Skeletal muscle cell (primary cell): ENCODE measurements around the gene PTOV1.

ENCODE experiments used
- DNase-seq: peaks from one replicate; pipeline ENCODE4 v3.0.0-alpha.2; 2010; ENCODE audit warnings: low read depth
- H3K4me3 ChIP-seq: 2 replicates; pipeline ENCODE4 v1.5.1; 2011; ENCODE audit warnings: low read depth, mild to moderate bottlenecking, control low read depth, low read length, moderate library complexity

The PTOV1 gene

DNA sequence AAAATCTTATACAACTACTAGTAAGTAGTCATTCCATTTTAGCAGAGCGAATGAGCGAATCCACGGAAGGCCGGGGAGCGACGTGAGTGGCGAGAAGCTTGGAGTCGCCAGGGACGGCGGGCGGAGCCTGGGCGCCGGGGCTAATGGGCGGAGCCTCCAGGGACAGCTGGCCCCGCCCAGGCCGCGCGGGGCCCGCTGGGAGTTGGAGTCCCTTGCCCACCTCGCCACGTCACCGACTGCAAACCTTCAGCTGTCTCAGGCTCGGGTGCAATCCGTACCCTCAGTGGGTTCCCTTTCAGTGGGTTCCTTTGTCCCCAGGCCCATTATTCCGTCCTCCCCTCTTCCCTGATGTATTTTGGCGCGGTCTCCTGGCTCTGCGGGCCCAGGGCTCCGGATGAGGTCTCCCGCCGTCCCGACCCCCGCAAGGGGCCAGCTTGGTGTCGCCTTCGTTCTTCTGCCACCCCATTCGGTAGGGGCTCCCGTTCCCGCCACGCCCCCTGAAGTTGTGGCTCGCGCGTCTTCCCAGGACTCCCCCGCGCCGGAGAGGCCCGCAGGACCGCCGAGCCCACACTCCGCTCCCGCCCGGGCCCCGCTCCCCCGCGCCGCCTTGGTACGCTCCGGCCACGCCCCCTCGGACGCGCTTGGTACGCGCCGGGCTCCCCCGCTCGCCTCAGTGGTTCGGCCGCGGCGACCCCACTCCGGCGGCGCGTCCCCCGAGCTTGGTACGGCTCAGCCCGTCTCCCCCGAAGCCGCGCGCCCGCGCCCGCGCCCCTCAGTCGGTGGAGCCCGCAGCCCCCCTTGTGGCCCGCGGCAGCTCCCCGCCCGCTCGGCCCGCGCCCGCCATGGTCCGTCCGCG lies at the start of gene PTOV1:
Gene PTOV1, plus strand, starts transcription at position 673 of the 856 bp plus-strand sequence.
- peak within 1 kb of the TSS; percentile 77 for H3K4me3 ChIP-seq
- DNase-seq, result peak; percentile 66

DNA sequence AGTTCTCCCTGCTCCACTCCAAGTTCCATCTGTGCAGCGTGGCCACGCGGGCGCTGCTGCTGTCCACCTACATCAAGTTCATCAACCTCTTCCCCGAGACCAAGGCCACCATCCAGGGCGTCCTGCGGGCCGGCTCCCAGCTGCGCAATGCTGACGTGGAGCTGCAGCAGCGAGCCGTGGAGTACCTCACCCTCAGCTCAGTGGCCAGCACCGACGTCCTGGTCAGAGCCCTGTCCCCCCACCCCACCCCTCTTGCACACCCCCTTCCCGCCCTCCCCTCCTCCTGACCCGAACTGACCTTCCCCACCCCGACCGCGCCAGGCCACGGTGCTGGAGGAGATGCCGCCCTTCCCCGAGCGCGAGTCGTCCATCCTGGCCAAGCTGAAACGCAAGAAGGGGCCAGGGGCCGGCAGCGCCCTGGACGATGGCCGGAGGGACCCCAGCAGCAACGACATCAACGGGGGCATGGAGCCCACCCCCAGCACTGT lies 49.5 kb upstream of the PTOV1 start:
- DNase-seq, result no peak

DNA sequence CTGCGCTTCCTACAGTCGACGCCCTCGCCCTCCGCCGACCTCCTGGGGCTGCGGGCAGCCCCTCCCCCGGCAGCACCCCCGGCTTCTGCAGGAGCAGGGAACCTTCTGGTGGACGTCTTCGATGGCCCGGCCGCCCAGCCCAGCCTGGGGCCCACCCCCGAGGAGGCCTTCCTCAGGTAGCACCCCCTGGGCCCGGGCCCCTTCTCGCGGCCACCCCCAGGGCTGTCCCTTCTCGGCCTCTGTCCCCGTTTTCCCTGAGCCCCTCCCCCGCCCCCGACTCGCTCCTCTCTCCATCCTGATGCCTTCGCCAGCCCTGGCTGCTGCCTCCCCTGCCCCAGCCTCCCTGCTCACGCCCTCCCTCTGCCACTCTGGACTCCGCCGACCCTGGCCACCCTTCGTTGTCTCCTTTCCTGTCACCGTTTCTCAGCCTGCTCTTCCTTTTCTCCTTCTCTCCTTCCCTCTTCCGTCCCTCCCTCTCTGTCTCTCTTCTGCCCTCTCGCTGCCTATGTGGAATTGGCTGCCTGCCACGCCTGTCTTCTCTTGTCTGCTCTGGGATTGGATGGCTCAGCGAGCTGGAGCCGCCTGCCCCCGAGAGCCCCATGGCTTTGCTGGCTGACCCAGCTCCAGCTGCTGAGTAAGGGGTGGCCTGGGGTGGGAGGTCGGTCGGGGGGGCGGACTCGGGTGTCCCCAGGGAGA lies 48.8 kb upstream of the PTOV1 start:
- H3K4me3 ChIP-seq, result peak overlapping the region; percentile 6
- peak; percentile 59 for DNase-seq

More for the DNA sequence above, 49.5 kb upstream of the PTOV1 start:
- H3K4me3 ChIP-seq, result peak overlapping the region; percentile 6

DNA sequence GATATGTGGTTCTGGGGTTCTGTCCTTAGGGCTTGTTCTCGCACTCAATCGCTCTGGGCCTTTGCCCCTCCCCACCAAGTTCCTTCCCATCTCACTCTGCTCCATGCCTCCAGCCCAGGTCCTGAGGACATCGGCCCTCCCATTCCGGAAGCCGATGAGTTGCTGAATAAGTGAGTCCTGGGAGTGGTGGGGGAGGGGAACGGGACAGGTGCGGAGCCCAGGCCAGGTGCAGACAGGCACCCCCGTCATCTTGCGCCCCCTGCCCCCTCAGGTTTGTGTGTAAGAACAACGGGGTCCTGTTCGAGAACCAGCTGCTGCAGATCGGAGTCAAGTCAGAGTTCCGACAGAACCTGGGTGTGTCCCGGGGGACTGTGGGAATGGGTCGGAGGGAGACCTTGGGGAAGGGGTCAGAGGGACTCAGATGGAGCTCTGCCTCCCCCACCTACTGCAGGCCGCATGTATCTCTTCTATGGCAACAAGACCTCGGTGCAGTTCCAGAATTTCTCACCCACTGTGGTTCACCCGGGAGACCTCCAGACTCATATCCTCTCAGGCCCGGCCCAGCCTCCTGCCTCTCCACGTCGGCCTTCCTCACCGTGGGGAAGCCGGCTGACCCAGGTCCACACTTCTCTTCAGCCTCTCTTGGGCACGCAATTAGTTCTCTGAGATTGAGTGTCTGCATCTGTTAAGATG lies 48.0 kb upstream of the PTOV1 start:
- H3K4me3 ChIP-seq, result no peak overlapping the region
- no peak for DNase-seq

DNA sequence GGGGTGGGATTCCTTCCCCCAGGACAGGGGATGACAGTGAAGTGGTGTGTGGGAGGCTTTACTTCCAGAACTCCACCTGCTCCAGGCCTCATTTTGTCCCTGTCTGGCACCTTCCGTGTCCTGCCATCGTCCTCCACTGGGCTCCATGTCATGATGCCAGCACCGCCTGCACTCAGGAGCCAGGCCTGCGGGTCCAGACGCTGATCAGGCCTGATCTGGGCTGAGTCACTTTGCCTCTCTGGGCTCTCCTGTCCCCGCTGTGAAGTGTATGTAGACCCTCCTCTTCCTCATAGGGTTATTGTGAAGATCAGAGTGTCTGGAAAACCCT lies 47.5 kb upstream of the PTOV1 start:
- DNase-seq, result no peak
- H3K4me3 ChIP-seq, result no peak overlapping the region

DNA sequence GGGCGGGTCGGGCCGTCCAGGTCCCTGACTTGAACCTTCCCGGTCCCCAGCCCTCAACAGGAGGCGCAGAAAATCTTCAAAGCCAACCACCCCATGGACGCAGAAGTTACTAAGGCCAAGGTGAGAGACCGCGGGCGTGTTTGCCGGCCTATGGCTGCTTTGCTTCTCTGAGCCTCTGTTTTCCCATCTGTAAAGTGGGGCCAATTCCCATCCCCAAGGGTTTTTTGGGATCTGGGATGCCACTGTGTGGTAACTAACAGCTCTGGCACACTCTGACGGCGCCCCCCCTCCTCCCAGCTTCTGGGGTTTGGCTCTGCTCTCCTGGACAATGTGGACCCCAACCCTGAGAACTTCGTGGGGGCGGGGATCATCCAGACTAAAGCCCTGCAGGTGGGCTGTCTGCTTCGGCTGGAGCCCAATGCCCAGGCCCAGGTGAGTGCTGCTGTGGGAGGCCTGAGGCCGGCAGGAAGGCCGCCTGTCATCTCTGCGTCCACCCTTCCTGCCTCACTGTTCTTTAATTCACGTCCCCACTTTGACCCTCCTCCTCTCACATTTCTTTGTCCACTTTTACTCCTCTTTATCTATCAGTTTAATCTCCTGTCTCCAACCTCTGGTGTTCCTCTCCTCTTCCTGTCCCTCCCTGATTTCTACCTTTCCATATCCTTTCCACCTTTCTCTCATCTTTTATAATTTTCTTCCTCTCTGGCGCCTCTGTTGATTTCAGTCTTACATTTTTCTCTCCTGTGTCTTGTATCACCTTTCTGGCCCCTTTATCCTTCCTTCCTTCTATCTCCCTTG lies 44.9 kb upstream of the PTOV1 start:
- no peak overlapping the region for H3K4me3 ChIP-seq
- DNase-seq, result no peak

DNA sequence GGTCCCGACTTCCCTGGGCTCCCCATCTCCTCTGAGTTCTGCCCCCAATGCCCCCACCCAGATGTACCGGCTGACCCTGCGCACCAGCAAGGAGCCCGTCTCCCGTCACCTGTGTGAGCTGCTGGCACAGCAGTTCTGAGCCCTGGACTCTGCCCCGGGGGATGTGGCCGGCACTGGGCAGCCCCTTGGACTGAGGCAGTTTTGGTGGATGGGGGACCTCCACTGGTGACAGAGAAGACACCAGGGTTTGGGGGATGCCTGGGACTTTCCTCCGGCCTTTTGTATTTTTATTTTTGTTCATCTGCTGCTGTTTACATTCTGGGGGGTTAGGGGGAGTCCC lies 44.4 kb upstream of the PTOV1 start:
- DNase-seq, result no peak
- no peak overlapping the region for H3K4me3 ChIP-seq

DNA sequence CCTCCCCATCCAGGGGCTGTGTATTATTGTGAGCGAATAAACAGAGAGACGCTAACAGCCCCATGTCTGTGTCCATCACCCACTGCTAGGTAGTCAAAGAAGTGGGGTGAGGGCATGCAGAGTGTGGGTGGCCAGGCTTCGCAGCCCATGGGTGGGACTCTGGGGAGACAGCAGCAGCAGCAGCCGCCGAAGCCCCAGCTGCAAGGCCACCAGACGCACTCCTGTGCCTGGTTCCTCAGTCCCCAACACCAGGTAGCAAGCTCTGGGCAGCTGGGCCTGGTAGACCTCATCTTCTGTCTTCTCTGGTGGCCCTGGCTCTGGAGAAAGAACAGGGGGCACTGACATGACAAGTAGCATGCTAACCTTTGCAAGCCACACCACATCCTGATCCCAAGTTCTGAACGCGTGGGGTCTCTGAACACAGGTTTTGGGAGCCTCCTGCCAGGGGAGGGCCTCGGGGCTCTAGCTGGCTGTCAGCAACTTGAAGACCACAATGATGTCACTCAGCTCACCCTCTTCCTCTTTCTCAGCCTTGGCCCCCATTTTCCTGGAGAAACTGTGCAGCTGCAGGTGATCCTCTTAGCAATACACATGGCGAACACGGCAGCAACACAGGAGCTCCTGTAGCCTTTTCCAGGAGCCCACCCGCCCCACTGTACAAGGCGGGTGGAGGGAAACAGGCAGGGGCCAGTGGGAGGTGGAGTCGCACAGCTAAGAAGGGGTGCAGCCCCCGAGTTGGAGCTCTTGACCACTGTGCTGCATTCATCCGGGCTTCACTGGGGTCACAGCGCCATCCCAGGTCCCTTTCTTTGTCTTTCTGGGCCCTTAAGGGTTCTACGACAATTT lies 43.7 kb upstream of the PTOV1 start:
- H3K4me3 ChIP-seq, result no peak overlapping the region
- no peak for DNase-seq

DNA sequence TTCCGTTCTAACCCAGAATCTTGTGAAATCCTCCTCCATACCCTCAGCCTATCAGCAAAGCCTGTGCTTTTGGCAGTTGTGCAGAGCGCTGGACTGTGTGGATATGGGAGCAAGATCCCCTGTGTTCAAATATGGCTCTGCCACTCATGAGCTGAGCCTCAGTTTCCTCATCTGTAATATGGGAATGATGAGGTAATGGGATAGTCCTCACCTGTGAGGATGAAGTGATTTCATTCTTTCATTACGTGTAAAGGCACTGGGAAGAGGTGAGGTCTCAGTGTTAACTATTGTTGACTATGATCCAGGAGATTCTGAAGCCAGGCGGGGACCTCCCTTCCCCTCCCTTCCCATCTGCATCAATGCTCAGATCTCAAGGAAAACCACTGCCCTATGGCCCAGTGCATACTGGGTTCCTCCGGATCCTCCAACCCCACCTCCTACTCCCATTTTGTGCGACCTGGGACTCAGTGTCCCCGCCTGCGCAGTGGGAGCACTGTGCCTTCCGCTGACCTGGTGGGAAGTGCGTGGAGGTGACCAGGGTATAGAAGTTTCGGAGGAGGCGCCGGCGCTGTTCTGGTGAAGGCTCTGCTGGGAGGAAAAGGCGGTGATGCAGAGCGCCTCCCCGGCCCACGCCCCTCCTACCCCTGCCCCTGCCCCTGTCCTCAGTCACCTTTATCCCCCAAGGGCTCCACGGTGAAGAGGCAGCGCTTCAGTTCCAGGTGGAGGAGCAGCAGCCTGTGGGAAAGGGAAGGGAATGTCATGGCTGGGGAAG lies 42.9 kb upstream of the PTOV1 start:
- no peak for DNase-seq
- peak overlapping the region; percentile 62 for H3K4me3 ChIP-seq

DNA sequence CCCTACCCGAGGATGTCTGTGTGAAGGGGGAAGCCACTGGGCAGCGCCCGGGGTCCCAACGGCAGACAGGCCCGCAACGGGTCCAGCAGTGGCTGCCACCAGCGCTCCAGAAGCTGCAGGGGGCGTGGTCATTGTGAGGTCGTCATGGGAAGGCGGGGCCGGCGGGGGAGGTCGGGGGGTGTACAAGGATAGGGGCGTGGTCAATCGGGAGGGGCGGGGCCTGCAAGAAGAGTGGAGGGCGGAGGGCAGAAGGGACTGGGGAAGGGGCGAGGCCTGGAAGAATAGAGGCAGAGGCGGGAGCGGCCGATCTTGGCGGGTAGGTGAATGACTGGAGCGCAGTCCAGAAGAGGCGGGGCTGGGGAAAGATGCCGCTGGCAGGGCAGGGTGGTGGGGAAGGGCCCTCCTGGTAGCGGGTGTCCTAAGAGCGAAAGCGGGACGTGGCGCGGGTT lies 42.2 kb upstream of the PTOV1 start:
- peak; percentile 52 for DNase-seq

DNA sequence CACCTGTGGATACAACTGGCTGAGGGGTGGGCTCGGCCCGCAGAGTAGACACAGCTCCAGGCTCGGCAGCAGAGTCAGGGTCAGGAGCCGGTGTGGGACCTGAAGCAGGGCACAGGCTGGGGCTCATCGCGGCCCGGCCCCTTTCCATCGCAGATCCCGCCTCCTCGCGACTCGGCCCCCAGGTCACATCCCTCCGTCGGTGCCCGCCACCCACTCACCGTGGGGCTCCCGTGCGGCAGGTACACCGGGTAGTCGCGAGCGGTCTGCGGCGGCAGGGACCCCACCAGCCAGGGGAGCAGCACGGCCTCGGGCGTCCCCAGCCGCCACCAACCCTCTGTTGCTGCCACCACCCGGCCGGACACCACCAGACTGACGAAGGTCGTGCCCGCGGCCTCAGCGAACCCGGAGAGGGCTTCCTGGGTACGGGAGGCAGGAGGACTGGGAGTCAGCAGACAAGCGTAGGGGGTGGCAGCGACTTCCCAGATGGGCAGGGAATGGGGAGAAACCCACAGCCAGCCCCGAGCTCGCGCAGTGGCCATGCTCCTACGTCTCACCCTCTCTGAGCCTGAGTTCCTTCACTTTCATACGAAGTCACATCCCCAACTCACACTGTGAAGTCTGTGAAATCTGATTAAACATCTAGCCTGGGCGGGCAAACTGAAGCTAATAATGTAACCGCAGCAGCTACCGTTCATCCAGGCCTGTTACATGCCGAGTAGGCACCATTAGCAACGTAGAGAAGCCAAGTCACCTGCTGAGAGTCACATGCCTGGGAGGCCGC lies 41.6 kb upstream of the PTOV1 start:
- peak overlapping the region; percentile 62 for H3K4me3 ChIP-seq
- DNase-seq, result no peak

More for the DNA sequence above, 42.2 kb upstream of the PTOV1 start:
- H3K4me3 ChIP-seq, result peak overlapping the region; percentile 62

DNA sequence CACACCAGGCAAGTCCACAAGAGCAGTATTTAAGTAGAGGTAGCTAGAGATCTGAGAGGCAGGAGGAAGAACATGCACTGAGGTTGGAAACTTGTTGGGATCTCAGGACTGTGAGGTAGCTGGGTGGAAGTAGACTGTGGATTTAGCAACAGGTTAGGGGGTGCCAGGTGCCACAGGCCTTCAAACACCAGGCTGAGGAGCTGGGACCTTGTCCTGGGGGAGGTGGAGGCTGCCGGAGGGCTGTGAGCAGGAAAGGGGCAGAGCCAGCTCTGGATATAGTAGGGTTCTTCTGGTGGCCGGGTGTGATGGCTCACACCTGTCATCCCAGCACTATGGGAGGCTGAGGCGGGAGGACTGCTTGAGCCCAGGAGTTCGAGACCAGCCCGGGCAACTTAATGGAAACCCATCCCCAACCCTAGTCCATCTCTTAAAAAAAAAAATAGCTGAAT lies 41.0 kb upstream of the PTOV1 start:
- no peak for DNase-seq
- no peak overlapping the region for H3K4me3 ChIP-seq

DNA sequence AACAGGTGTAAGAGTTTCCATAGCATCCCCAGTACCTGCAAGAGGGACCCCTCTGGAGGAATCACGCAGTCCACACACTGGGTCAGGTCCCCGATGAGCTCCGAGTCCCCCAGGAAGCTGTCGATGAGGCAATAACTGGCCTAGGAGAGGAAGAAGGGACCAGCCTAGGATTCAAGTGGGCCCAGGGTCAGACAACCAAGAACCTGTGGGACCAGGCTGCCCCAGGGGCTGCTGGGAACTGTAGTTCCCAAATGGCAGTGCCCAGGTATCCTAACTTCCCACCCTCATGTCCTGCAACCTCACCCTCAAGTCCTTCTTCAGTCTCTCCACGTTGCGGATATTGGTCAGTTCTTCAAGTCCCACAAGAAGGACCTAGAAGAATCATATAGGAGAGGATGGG lies 39.6 kb upstream of the PTOV1 start:
- no peak for DNase-seq
- H3K4me3 ChIP-seq, result no peak overlapping the region

DNA sequence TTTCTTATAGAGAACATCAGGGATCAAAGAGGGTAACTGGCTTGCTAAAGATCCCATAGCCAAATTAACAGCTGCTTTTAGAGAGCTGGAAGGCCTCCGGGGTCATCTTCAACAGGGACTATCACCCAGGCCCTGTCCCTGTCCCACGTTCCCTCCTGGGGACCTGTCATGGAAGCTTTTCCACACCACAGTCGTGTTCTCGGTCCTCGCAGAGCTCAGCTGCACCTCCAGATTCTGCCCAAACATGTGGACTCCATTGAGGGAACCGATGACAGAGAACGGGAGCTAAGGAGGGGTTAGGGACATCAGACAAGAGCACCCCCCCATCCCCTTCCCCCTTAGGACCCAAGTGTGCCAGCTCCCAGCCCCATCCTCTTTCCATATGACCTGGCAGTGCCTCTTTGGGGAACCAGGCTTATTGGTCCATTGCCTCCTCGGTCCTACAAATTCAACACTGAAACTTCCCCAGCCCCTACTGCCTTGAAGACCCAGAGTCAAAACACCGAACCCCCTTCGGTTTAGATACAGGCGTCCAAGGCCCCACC lies 38.4 kb upstream of the PTOV1 start:
- no peak for DNase-seq
- peak overlapping the region; percentile 77 for H3K4me3 ChIP-seq

DNA sequence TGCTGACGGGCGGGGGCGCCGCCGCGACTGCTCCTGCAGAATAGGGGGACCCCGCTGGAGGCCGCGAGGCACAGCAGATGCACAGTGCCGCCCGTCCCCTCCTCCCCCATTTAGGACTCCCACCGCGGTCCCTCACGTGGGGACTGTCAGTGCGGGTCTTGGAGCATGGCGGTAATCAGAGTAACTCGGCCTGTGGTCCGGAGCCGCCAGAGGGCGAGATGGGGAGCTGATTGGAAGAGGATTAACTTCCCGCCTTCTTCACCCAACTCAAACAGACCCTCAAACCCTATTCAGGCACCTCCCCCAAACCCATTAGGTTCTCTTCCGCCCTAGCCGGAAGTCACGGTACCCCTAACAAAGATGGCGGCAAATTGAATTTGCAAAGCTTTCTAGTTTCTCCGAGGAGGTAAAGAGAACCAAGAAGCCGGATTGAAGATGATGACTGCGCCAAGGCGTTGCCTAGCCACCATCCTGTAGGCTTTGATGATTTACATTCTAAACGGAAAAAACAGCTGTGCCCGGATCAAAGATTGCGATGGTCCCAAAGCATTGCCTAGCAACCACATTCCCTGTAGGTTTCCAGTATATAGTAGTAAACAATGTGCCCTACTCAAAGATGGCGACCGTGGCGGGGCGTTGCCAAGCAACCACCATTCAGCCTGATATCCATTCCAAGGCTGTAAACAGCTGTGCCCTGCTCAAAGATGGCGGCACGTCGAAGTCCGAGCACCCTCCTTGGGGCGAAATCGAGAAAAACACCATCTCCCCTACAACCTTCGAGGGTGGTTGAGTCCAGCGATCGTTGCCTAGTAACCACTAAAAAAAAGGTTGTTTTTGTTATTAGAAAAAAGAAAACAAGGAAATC lies 37.7 kb upstream of the PTOV1 start, which contains the start of gene FUZ:
Gene FUZ, minus strand, starts transcription at position 296 of the 865 bp plus-strand sequence. Its CDS starts 186 bp downstream, at position 110.
- peak; percentile 96 for DNase-seq
- peak within 1 kb of the TSS; percentile 77 for H3K4me3 ChIP-seq

DNA sequence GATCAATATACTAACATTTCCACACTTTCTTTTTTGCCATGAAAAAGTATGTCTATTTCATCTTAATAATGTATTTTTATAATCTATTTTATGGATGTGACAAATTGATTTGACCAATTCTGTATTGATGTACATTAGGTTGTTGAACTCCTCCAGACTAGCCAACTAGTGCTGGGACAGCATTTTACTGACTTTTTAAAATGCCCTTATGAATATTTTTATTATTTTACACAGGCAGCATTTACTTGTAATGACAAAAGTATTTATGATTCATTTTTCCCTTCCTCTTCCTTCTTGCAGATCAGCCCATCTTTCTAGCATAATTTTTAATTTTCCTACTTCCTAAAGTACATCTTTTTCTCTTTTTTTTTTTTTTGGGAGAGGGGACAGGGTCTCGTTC lies 36.9 kb upstream of the PTOV1 start:
- peak overlapping the region; percentile 77 for H3K4me3 ChIP-seq
- no peak for DNase-seq
